ENCODE results near the gene AMN.
"Not testable (repeated sequence)": the region's sequence is repeated elsewhere in the genome, so short reads cannot be mapped to it uniquely, and the experiment has no call there.

AMN gene

GRCh38 chr14:102914474-102915291 lies 7.8 kb upstream of the AMN start:
- no peak for DNase-seq

GRCh38 chr14:102915292-102916110 lies 7.0 kb upstream of the AMN start:
- DNase-seq: no peak

- no peak for DNase-seq
Measured at GRCh38 chr14:102916347-102917055, 6.0 kb upstream of the AMN start.

GRCh38 chr14:102917056-102917385 lies 5.4 kb upstream of the AMN start:
- no peak for DNase-seq

GRCh38 chr14:102917469-102918211 lies 4.8 kb upstream of the AMN start:
- peak in 1 of 2 donors; percentile 20 for DNase-seq

- no peak for DNase-seq
Measured at GRCh38 chr14:102918438-102918837, 4.0 kb upstream of the AMN start.

GRCh38 chr14:102920273-102920997 lies 2.0 kb upstream of the AMN start:
- no peak for DNase-seq

- no peak for DNase-seq
Measured at GRCh38 chr14:102920998-102921304, 1.5 kb upstream of the AMN start.

GRCh38 chr14:102923201-102923924 lies 900 bp downstream of the AMN start:
- DNase-seq: no peak

GRCh38 chr14:102923925-102924486 lies 1.5 kb downstream of the AMN start:
- no peak for DNase-seq

- no peak for DNase-seq
Measured at GRCh38 chr14:102924632-102925588, 2.4 kb downstream of the AMN start.

GRCh38 chr14:102925646-102926045 lies 3.2 kb downstream of the AMN start:
- DNase-seq: no peak

- no peak for DNase-seq
Measured at GRCh38 chr14:102926104-102926503, 3.6 kb downstream of the AMN start.

- not testable (repeated sequence) for DNase-seq
Measured at GRCh38 chr14:102926840-102927239, 4.4 kb downstream of the AMN start.

- DNase-seq: no peak
Measured at GRCh38 chr14:102927346-102927877, 4.9 kb downstream of the AMN start.

GRCh38 chr14:102927878-102928411 lies 5.5 kb downstream of the AMN start:
- no peak for DNase-seq

- no peak for DNase-seq
Measured at GRCh38 chr14:102928412-102929240, 6.2 kb downstream of the AMN start.

All from inflammatory macrophage (primary cell).